ENCODE measurements around the gene HIGD1B. TPM values are rescaled to one million over a fixed set of nuclear protein-coding genes. Genes with fewer than 3 reads are reported as not detected.
A peak's percentile ranks its signal among the peaks of the same experiment; 100 is the strongest.
"Not testable (repeated sequence)": the region's sequence is repeated elsewhere in the genome, so short reads cannot be mapped to it uniquely, and the experiment has no call there.

The HIGD1B gene
- total RNA-seq, 4 donors from 2014 or later: 0.96 TPM; not detected in 3

DNA sequence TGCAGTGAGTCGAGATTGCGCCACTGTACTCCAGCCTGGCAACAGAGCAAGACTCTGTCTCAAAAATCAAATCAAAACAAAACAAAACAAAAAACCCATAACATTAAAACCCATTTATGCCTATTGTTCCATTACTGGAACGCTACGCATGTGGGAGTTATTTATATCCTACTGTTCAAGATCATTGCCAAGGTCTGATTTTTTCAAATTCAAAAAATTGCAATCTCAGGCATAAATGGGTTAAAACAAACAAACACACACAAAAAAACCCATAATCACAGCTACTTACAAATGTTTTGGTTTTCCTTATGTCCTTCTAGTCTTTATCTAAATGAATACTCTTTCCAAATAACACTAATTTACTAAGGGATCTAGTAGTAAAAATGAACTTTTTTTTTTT lies 35.4 kb upstream of the HIGD1B start:
- WGBS, 2 donors (ENCODE audit: low coverage in 1 of 2): 57% methylated on average over 4 of the region's 4 CpGs
- DNase-seq: no peak
- intact Hi-C loops (cut with DNase I; ENCODE audit: low total_unique reads): loop anchor here (10.0 kb wide), 1 partner anchor 483 kb away; no protein-coding TSS in a partner anchor

DNA sequence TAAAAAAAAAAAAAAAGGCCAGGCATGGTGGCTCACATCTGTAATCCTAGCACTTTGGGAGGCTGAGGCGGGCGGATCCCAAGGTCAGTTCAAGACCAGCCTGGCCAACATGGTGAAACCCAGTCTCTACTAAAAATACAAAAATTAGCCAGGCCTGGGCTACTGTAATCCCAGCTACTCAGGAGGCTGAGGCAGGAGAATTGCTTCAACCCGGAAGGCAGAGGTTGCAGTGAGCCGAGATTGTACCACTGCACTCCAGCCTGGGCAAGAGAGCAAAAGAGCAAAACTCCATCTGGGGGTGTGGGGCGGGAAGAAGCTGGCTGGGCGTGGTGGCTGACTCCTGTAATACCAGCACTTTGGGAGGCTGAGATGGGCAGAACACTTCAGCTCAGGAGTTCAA lies 29.2 kb upstream of the HIGD1B start:
- DNase-seq; H3K36me3 ChIP-seq; H3K9me3 ChIP-seq; in situ Hi-C loops (cut with MboI; ENCODE audit: low pct_ligation_motif_present in 1 of 4, low pct_unique_long_range_greater_than_20kb in 1 of 4, low sequenced_read_pairs in 3 of 4); H3K4me3 ChIP-seq: not testable (repeated sequence)
- intact Hi-C loops (cut with DNase I; ENCODE audit: low total_unique reads): loop anchor here (10.0 kb wide), 1 partner anchor 476 kb away; no protein-coding TSS in a partner anchor
- Histone ChIP-seq H3K27ac (peak overlapping the region; percentile 67 to 89 (median 86)), H3K4me1 (peaks cover 0 to 15% (median 3%) of the 10 kb centered on the region in 4 donors), H3K27me3 (peaks cover 21% of the 10 kb centered on the region)
- 66% methylated on average over 6 of the region's 6 CpGs; no CpG with 5 or more reads in 1 of the 2 donors for WGBS, 2 donors (ENCODE audit: low coverage in 1 of 2)

More for the DNA sequence above, 35.4 kb upstream of the HIGD1B start:
- Histone ChIP-seq H3K9me3 (no peaks in the 10 kb centered on the region), H3K27me3 (no peaks in the 10 kb centered on the region), H3K36me3 (no peaks in the 10 kb centered on the region), H3K4me1 (peaks cover 0 to 11% (median 1%) of the 10 kb centered on the region in 4 donors), H3K27ac (peak overlapping the region; percentile 51 to 82 (median 70)), H3K4me3 (no peak overlapping the region)
- TF ChIP-seq, protein P1, sequence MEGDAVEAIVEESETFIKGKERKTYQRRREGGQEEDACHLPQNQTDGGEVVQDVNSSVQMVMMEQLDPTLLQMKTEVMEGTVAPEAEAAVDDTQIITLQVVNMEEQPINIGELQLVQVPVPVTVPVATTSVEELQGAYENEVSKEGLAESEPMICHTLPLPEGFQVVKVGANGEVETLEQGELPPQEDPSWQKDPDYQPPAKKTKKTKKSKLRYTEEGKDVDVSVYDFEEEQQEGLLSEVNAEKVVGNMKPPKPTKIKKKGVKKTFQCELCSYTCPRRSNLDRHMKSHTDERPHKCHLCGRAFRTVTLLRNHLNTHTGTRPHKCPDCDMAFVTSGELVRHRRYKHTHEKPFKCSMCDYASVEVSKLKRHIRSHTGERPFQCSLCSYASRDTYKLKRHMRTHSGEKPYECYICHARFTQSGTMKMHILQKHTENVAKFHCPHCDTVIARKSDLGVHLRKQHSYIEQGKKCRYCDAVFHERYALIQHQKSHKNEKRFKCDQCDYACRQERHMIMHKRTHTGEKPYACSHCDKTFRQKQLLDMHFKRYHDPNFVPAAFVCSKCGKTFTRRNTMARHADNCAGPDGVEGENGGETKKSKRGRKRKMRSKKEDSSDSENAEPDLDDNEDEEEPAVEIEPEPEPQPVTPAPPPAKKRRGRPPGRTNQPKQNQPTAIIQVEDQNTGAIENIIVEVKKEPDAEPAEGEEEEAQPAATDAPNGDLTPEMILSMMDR (IDR thresholded peaks at IDR 0.05): no peak
- TF ChIP-seq POLR2A (IDR thresholded peaks at IDR 0.05) (no peak), EP300 (IDR thresholded peaks at IDR 0.05; ENCODE audit: low read depth) (no peak), POLR2AphosphoS5 (IDR thresholded peaks at IDR 0.05) (no peak)
- in situ Hi-C loops (cut with MboI; ENCODE audit: low pct_ligation_motif_present in 1 of 4, low pct_unique_long_range_greater_than_20kb in 1 of 4, low sequenced_read_pairs in 3 of 4): no loop called here

DNA sequence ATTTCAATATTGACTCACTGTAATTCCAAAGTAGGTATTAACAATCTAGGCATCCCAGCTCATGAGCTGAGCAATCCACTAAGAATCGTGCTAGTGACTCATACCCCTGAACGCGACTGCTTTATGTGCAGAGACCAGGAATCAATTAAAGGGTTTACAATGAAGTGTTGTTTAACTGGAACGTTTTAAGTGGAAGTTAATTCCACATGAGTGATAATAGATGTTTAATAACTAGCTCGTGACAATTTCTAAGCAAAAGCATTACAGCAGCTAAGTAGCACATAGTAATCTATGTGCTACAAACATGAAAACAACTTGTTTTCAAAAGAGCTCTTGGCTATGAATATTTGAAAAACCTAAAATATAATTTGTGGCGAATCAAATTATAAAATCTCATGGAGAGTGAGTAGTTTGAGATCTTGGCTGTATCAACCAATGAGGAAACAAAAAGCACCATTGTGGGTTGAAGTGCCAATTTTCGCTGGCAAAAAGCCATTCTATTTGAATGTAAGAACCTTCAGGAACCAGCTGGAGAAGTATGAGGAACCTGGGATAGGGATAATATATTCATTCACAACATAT lies 27.0 kb upstream of the HIGD1B start:
- Histone ChIP-seq H3K27me3 (peaks cover 28% of the 10 kb centered on the region), H3K36me3 (no peaks in the 10 kb centered on the region), H3K9me3 (no peaks in the 10 kb centered on the region), H3K27ac (peak overlapping the region; percentile 67 to 89 (median 86)), H3K4me1 (peaks cover 0 to 15% (median 3%) of the 10 kb centered on the region in 4 donors), H3K4me3 (no peak overlapping the region)
- in situ Hi-C loops (cut with MboI; ENCODE audit: low pct_ligation_motif_present in 1 of 4, low pct_unique_long_range_greater_than_20kb in 1 of 4, low sequenced_read_pairs in 3 of 4) (no loop called here), intact Hi-C loops (cut with DNase I; ENCODE audit: low total_unique reads) (no loop called here)
- TF ChIP-seq, protein P1 (IDR thresholded peaks at IDR 0.05): no peak
- peak in 1 of 3 donors; percentile 39 for TF ChIP-seq POLR2AphosphoS5 (IDR thresholded peaks at IDR 0.05)
- 25 to 34% methylated on average over 7 of the region's 7 CpGs for WGBS, 2 donors (ENCODE audit: low coverage in 1 of 2)
- DNase-seq: no peak

DNA sequence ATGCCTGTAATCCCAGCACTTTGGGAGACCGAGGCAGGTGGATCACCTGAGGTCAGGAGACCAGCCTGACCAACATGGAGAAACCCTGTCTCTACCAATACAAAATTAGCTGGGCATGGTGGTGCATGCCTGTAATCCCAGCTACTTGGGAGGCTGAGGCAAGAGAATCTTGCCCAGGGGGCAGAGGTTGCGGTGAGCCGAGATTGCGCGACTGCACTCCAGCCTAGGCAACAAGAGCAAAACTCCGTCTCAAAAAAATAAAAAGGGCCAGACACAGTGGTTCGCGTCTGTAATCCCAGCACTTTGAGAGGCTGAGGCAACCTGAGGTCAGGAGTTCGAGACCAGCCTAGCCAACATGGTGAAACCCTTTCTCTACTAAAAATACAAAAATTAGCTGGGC lies 22.4 kb upstream of the HIGD1B start:
- H3K9me3 ChIP-seq; in situ Hi-C loops (cut with MboI; ENCODE audit: low pct_ligation_motif_present in 1 of 4, low pct_unique_long_range_greater_than_20kb in 1 of 4, low sequenced_read_pairs in 3 of 4); intact Hi-C loops (cut with DNase I; ENCODE audit: low total_unique reads); H3K4me3 ChIP-seq; DNase-seq; H3K36me3 ChIP-seq: not testable (repeated sequence)
- 92% methylated on average over 7 to 9 of the region's 9 CpGs for WGBS, 2 donors (ENCODE audit: low coverage in 1 of 2)
- Histone ChIP-seq H3K4me1 (peaks cover 0 to 22% (median 9%) of the 10 kb centered on the region in 4 donors), H3K27me3 (peaks cover 62% of the 10 kb centered on the region), H3K27ac (peak overlapping the region; percentile 25 to 89 (median 86))

DNA sequence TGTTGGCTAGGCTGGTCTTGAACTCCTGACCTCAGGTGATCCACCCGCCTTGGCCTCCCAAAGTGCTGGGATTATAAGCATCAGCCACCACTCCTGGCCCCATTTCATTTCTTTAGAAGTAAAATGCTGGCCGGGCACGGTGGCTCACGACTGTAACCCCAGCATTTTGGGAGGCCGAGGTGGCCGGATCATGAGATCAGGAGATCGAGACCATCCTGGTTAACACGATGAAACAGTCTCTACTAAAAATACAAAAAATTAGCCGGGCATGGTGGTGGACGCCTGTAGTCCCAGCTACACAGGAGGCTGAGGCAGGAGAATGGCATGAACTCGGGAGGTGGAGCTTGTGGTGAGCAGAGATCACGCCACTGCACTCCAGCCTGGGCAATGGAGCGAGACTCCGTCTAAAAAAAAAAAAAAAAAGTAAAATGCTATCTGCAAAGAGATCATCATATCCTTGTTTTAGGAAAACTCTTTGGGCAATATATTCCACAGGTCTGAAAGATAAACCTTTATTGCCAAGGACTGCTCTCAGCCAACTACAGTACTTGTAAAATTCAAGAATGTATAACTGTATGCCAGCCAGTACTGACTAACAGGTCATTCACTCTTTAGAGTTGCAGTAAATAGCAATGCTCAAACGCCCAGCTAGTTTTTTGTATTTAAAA lies 21.4 kb upstream of the HIGD1B start:
- intact Hi-C loops (cut with DNase I; ENCODE audit: low total_unique reads): no loop called here
- DNase-seq: no peak
- peaks cover 0 to 20% (median 12%) of the 10 kb centered on the region in 4 donors for H3K4me1 ChIP-seq
- WGBS, 2 donors (ENCODE audit: low coverage in 1 of 2): 54 to 71% methylated on average over 2 to 15 of the region's 15 CpGs
- in situ Hi-C loops (cut with MboI; ENCODE audit: low pct_ligation_motif_present in 1 of 4, low pct_unique_long_range_greater_than_20kb in 1 of 4, low sequenced_read_pairs in 3 of 4): no loop called here
- H3K27ac ChIP-seq: peak overlapping the region; percentile 81 to 89 (median 86)
- H3K4me3 ChIP-seq: no peak overlapping the region
- H3K36me3 ChIP-seq: no peaks in the 10 kb centered on the region
- H3K27me3 ChIP-seq: peaks cover 62% of the 10 kb centered on the region
- TF ChIP-seq EP300 (IDR thresholded peaks at IDR 0.05; ENCODE audit: low read depth) (no peak), POLR2AphosphoS5 (IDR thresholded peaks at IDR 0.05) (no peak), POLR2A (IDR thresholded peaks at IDR 0.05) (no peak)
- TF ChIP-seq, protein P1 (IDR thresholded peaks at IDR 0.05): no peak
- H3K9me3 ChIP-seq: no peaks in the 10 kb centered on the region
